ENCODE data around the gene EIF3F. TPM values are rescaled to one million over a fixed set of nuclear protein-coding genes. Genes with fewer than 3 reads are reported as not detected.

Gene EIF3F
- total and polyA plus RNA-seq, 2 of the 8 experiments (the other 6 are each of a cell fraction or from before 2014, with no cell fraction given) = 222 to 388 TPM

DNA sequence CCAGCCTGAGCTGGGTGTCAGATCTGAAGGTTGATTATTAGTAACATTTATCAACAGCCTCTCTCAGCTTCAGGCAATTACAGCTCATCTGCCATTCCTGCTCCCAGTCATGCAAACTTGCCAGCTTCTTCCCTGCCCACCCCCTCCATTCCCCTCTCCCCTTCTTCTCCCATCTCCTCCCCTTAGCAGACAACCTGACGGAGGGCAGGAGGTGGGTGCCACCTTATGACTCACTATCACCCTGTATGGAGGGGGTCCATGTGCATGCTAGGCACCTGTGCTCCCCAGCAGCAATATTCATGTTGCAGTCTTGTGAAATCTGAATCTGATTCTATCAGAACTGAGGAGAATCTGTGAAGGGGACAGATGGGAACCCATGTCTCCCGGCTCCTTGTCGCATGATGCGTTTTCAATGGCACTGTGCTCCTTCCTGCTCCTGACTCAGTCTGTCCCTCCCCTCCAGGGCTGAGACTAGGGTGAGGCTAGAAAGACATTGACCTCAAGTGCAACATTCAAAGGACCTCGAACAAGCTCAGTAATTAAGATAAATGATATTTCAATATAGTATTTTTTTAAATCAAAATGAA lies 47.6 kb downstream of the EIF3F start:
- DNase-seq (ENCODE audit: low read depth in 1 of 2, low spot score in 2 of 2) = peak in 1 of 2 experiments; percentile 26
- CTCF ChIA-PET (ENCODE audit: partially characterized antibody) = interaction anchor here (1.2 to 31.7 kb wide), 14 partner anchors 7 to 1070 kb away, joined by 3 to 1283 read pairs (median 36); partner anchors contain the start of gene TUB
- TF ChIP-seq NANOG (IDR thresholded peaks at IDR 0.05; ENCODE audit: insufficient read depth, low read depth, low read length, poor library complexity, severe bottlenecking) = no peak
- no peak for TF ChIP-seq HDAC2 (IDR thresholded peaks at IDR 0.05; ENCODE audit: borderline replicate concordance in 1 of 2, low read depth in 2 of 2, low read length in 2 of 2)
- TF ChIP-seq FOSL1 (IDR thresholded peaks at IDR 0.05; ENCODE audit: insufficient read depth, low read depth, low read length) = no peak
- no peak for TF ChIP-seq ASH2L (IDR thresholded peaks at IDR 0.05; ENCODE audit: low read length)
- TF ChIP-seq SIX5 (IDR thresholded peaks at IDR 0.05; ENCODE audit: low read depth, low read length) = no peak
- TF ChIP-seq, protein P1, sequence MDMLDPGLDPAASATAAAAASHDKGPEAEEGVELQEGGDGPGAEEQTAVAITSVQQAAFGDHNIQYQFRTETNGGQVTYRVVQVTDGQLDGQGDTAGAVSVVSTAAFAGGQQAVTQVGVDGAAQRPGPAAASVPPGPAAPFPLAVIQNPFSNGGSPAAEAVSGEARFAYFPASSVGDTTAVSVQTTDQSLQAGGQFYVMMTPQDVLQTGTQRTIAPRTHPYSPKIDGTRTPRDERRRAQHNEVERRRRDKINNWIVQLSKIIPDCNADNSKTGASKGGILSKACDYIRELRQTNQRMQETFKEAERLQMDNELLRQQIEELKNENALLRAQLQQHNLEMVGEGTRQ (IDR thresholded peaks at IDR 0.05; ENCODE audit: low read length) = no peak
- TF ChIP-seq NRF1 (IDR thresholded peaks at IDR 0.05; ENCODE audit: low read depth, low read length) = no peak
- no peak for TF ChIP-seq KDM1A (IDR thresholded peaks at IDR 0.05; ENCODE audit: borderline replicate concordance, low read length)
- no peak for TF ChIP-seq CEBPB (IDR thresholded peaks at IDR 0.05; ENCODE audit: low read depth, low read length)
- no peak for TF ChIP-seq CBX5 (IDR thresholded peaks at IDR 0.05; ENCODE audit: low read depth, low read length)
- TF ChIP-seq POU5F1 (IDR thresholded peaks at IDR 0.05; ENCODE audit: low read depth, low read length) = no peak
- TF ChIP-seq ZNF274 (IDR thresholded peaks at IDR 0.05; ENCODE audit: borderline replicate concordance, extremely low read depth, low read length) = no peak

More for the DNA sequence above, 47.6 kb downstream of the EIF3F start:
- Histone ChIP-seq H2BK5ac (ENCODE audit: low read depth, low read length) (no peak overlapping the region), H3K23ac (ENCODE audit: insufficient read length) (no peak overlapping the region), H2AFZ (ENCODE audit: low read length) (no peak overlapping the region), H4K5ac (ENCODE audit: insufficient read length, low read depth, low read length) (no peak overlapping the region), H3K4ac (replicated peaks; ENCODE audit: insufficient read length, low read depth, low read length) (no peak overlapping the region), H4K8ac (ENCODE audit: extremely low read depth, insufficient read depth, low read length) (no peak overlapping the region), H3K27me3 (replicated peaks in 1 of 4; ENCODE audit: control insufficient read depth in 3 of 4, extremely low read depth in 1 of 4, insufficient read depth in 3 of 4, low read length in 3 of 4) (peaks cover 0 to 14% (median 6%) of the 10 kb centered on the region in 4 experiments; a peak in 5 of 7 replicates), H3K9me3 (ENCODE audit: insufficient read depth in 2 of 2, low read depth in 1 of 2, low read length in 1 of 2) (no peaks in the 10 kb centered on the region), H3K23me2 (ENCODE audit: low read depth, low read length) (no peaks in the 10 kb centered on the region), H2BK120ac (replicated peaks; ENCODE audit: low read depth, low read length) (no peak overlapping the region), H2BK12ac (ENCODE audit: low read depth, low read length) (no peak overlapping the region), H3K27ac (ENCODE audit: low read depth, low read length) (no peak overlapping the region), H3K18ac (ENCODE audit: extremely low read depth, low read length) (no peak overlapping the region), H3K9ac (replicated peaks in 1 of 4; ENCODE audit: extremely low read depth in 1 of 4, low read depth in 3 of 4, low read length in 3 of 4) (no peak overlapping the region), H3K14ac (ENCODE audit: insufficient read length) (no peak overlapping the region), H2BK15ac (ENCODE audit: low read length) (no peak overlapping the region), H3K4me3 (ENCODE audit: extremely low read depth in 1 of 4, insufficient read depth in 2 of 4, low read depth in 3 of 4, low read length in 4 of 4) (no peak overlapping the region), H4K91ac (replicated peaks; ENCODE audit: insufficient read length, low read length) (no peak overlapping the region), H4K20me1 (replicated peaks in 1 of 2; ENCODE audit: control insufficient read depth in 1 of 2, insufficient read depth in 2 of 2, low read length in 2 of 2) (no peaks in the 10 kb centered on the region), H2BK20ac (ENCODE audit: low read length) (no peak overlapping the region), H3K79me2 (ENCODE audit: control insufficient read depth in 1 of 2, insufficient read depth in 2 of 2, low read length in 2 of 2) (no peaks in the 10 kb centered on the region), H3K36me3 (ENCODE audit: control insufficient read depth in 2 of 4, insufficient read depth in 4 of 4, low read length in 3 of 4) (no peaks in the 10 kb centered on the region), H3K56ac (replicated peaks; ENCODE audit: insufficient read length, low read depth, low read length) (no peak overlapping the region), H3K79me1 (ENCODE audit: low read depth, low read length) (no peaks in the 10 kb centered on the region), H2AK5ac (ENCODE audit: low read depth, low read length) (no peak overlapping the region), H3K4me1 (replicated peaks in 1 of 4; ENCODE audit: control insufficient read depth in 3 of 4, insufficient read depth in 4 of 4, low read length in 3 of 4) (peaks cover 0 to 13% (median 4%) of the 10 kb centered on the region in 4 experiments; a peak in 5 of 7 replicates), H3K4me2 (ENCODE audit: insufficient read depth in 1 of 2, low read depth in 2 of 2, low read length in 2 of 2) (no peak overlapping the region)
- 90% methylated on average over 4 of the region's 5 CpGs; no CpG with 5 or more reads in 1 of the 2 experiments for WGBS, 2 experiments (ENCODE audit: extremely low coverage in 1 of 2, insufficient coverage in 1 of 2, insufficient read length in 1 of 2, insufficient replicate concordance in 2 of 2, low coverage in 1 of 2, low lambda C conversion rate in 2 of 2, missing lambda C conversion rate in 1 of 2)
- FAIRE-seq = no peak
- POLR2A ChIA-PET (ENCODE audit: partially characterized antibody) = interaction anchor here (1.1 to 2.0 kb wide), 2 partner anchors 51 to 56 kb away, joined by 3 to 5 read pairs; no protein-coding TSS in a partner anchor

Measured in H1 (cell line).